Calu3 (cell line): ENCODE data around the gene CPLX1. TPM values are rescaled to one million over a fixed set of nuclear protein-coding genes. Genes with fewer than 3 reads are reported as not detected.
"Not testable (repeated sequence)": the region's sequence is repeated elsewhere in the genome, so short reads cannot be mapped to it uniquely, and the experiment has no call there.

Experiments used
- BruUV-seq: library from RNA; stranded (reverse); fragments of 400-500 nt; replicated peaks from 2 replicates; lab custom pipeline; 2021; lab: Mats Ljungman, UMichigan
- CTCF ChIA-PET: fragments of 300-600 bp; sonication (Branson Sonifier 250); formaldehyde crosslinking; loops from one replicate; lab custom pipeline; 2022; ENCODE audit warnings: antibody characterized with exemption; lab: Charles Lee
- DNase-seq: peaks from one replicate; pipeline ENCODE4 v3.0.0; 2022
- H3K27ac Mint-ChIP-seq: one replicate; pipeline ENCODE4 v1.8.0; 2022; ENCODE audit warnings: mixed read lengths; ENCODE audit not compliant: unreplicated experiment
- H3K27me3 Mint-ChIP-seq: one replicate; pipeline ENCODE4 v1.8.0; 2022; ENCODE audit warnings: mixed read lengths; ENCODE audit not compliant: unreplicated experiment
- H3K36me3 Mint-ChIP-seq: one replicate; pipeline ENCODE4 v1.8.0; 2022; ENCODE audit warnings: mild to moderate bottlenecking, moderate library complexity, mixed read lengths; ENCODE audit not compliant: insufficient read depth, unreplicated experiment
- H3K4me1 Mint-ChIP-seq: one replicate; pipeline ENCODE4 v1.8.0; 2022; ENCODE audit warnings: mild to moderate bottlenecking, low read depth, mixed read lengths; ENCODE audit not compliant: unreplicated experiment
- H3K4me3 Mint-ChIP-seq: one replicate; pipeline ENCODE4 v1.8.0; 2022; ENCODE audit warnings: mild to moderate bottlenecking, low read depth, moderate library complexity, mixed read lengths; ENCODE audit not compliant: unreplicated experiment
- H3K9me3 Mint-ChIP-seq: one replicate; pipeline ENCODE4 v1.8.0; 2022; ENCODE audit warnings: low read depth, mixed read lengths; ENCODE audit not compliant: unreplicated experiment
- intact Hi-C: fragments of 100-400 bp; cut with micrococcal nuclease; formaldehyde crosslinking; loops from one replicate; pipeline ENCODE4 v1.10.0; 2022; ENCODE audit not compliant: unreplicated experiment
- total RNA-seq: library from RNA; stranded (reverse); gene quantifications from 2 replicates; pipeline ENCODE4 v1.2.3, GENCODE V29; 2022
- TF ChIP-seq, protein P1 (sequence below): fragments of 200-600 bp; IDR thresholded peaks from one replicate; pipeline ENCODE4 v1.8.0; 2022; ENCODE audit warnings: antibody characterized with exemption; ENCODE audit not compliant: unreplicated experiment

Gene CPLX1
- total RNA-seq, 1 experiment from 2014 or later = 0.42 TPM

DNA sequence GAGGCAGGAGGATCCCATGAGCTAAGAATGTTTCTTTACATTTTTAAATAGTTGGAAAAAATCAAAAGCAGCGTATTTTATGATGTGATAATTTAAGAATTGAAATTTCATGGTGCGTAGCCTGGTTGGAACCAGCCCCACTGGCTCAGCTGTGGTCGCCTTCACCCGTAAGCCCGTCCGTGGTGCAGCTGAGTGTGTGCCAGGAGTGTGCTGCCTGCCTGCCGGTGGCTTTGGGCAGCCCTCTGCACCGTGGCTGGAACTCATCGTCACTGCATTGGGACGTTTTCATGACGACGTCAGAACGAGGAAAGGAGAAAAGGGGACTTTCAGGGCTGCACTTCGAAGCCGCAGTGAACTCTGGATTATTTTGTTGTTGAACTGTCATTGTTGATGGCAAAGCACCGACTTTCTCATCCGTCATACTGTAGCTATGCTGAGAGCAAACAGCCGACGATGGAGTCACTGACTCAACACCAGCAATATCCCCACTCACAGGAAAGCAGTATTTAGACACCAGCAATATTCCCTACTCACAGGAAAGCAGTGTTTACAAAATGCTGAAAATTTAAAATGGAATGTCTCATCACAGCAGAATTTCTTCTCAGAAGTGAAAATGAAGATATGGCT is 85.2 kb downstream of the CPLX1 start:
- Mint-ChIP-seq H3K36me3 (peaks cover 24% of the 10 kb centered on the region), H3K9me3 (no peaks in the 10 kb centered on the region), H3K27ac (no peak overlapping the region), H3K4me1 (no peaks in the 10 kb centered on the region), H3K27me3 (no peaks in the 10 kb centered on the region), H3K4me3 (no peak overlapping the region)
- TF ChIP-seq, protein P1, sequence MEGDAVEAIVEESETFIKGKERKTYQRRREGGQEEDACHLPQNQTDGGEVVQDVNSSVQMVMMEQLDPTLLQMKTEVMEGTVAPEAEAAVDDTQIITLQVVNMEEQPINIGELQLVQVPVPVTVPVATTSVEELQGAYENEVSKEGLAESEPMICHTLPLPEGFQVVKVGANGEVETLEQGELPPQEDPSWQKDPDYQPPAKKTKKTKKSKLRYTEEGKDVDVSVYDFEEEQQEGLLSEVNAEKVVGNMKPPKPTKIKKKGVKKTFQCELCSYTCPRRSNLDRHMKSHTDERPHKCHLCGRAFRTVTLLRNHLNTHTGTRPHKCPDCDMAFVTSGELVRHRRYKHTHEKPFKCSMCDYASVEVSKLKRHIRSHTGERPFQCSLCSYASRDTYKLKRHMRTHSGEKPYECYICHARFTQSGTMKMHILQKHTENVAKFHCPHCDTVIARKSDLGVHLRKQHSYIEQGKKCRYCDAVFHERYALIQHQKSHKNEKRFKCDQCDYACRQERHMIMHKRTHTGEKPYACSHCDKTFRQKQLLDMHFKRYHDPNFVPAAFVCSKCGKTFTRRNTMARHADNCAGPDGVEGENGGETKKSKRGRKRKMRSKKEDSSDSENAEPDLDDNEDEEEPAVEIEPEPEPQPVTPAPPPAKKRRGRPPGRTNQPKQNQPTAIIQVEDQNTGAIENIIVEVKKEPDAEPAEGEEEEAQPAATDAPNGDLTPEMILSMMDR = no peak
- DNase-seq = no peak
- intact Hi-C loops = no loop called here
- CTCF ChIA-PET = no interaction called here
- no TSS peak for BruUV-seq

DNA sequence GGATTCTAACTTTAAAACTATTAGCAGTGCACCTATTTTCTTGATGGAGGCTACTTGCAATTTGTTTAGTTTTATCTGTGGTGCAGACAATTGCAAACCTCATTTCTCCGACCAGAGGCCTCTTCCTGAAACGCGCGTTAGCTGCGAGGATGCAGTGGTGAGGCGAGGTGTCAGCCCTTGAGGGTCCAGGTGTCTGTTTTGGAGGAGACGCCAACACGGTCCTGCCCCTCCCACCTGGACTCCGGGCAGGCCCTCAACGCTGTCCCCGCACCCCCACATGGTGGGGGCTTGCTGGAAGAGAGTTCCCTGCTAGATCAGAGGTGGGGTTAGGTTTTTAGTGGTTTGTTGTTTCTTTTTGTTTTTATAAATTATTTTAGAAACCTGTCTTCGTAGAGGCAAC is 85.9 kb downstream of the CPLX1 start:
- DNase-seq = no peak
- Mint-ChIP-seq H3K4me3 (no peak overlapping the region), H3K4me1 (no peaks in the 10 kb centered on the region), H3K9me3 (no peaks in the 10 kb centered on the region), H3K27me3 (no peaks in the 10 kb centered on the region), H3K27ac (no peak overlapping the region), H3K36me3 (peaks cover 24% of the 10 kb centered on the region)
- intact Hi-C loops = no loop called here
- TF ChIP-seq, protein P1 = no peak
- no TSS peak for BruUV-seq
- CTCF ChIA-PET = no interaction called here

DNA sequence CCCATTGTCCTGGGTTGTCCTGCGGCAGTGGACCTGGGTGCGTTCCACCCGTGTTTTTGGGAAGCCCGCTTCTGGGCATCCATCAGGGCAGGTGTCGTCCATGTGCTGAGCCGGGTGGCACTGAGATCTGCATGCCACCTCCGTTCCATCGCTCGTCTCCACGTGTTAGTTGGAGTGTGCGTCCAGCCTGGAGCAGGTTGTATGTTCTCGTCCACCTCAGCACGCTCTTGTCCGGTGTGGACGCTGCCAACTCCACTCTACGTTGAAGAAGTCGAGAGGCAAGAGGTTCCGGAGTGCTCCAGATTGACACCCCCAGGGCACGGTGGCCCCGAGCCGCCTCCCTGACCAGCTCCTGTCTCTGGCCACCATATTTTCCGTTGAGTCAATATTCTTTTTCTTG is 86.4 kb downstream of the CPLX1 start:
- DNase-seq = no peak
- CTCF ChIA-PET = no interaction called here
- Mint-ChIP-seq H3K9me3 (no peaks in the 10 kb centered on the region), H3K4me1 (no peaks in the 10 kb centered on the region), H3K36me3 (peaks cover 23% of the 10 kb centered on the region), H3K4me3 (no peak overlapping the region), H3K27ac (no peak overlapping the region), H3K27me3 (no peaks in the 10 kb centered on the region)
- no TSS peak for BruUV-seq
- intact Hi-C loops = no loop called here
- TF ChIP-seq, protein P1 = no peak

DNA sequence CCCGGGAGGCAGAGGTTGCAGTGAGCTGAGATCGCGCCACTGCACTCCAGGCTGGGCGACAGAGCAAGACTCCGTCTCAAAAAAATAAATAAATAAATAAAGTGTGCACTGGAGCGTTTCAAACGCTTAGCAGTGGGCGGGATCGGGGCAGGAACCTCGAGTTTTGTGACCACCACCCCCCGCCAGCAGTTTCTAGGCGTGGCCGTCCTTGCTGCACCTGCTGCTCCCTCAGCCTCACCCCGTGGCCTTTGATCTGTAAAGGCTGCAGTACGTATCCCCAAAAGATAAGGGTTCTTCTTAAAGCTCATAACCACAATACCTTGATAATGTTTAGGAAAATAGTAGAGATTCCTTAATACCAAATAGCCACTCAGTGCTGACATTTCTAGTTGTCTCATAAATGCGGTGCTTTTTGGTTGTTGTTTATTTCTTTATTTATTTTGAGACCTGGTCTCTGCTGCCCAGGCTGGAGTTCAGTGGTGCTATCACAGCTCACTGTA is 87.1 kb downstream of the CPLX1 start:
- Mint-ChIP-seq H3K36me3 (peaks cover 18% of the 10 kb centered on the region), H3K27ac (no peak overlapping the region), H3K27me3 (no peaks in the 10 kb centered on the region), H3K4me3 (no peak overlapping the region), H3K9me3 (no peaks in the 10 kb centered on the region), H3K4me1 (no peaks in the 10 kb centered on the region)
- TF ChIP-seq, protein P1 = no peak
- CTCF ChIA-PET = no interaction called here
- no TSS peak for BruUV-seq
- DNase-seq = no peak
- intact Hi-C loops = no loop called here

DNA sequence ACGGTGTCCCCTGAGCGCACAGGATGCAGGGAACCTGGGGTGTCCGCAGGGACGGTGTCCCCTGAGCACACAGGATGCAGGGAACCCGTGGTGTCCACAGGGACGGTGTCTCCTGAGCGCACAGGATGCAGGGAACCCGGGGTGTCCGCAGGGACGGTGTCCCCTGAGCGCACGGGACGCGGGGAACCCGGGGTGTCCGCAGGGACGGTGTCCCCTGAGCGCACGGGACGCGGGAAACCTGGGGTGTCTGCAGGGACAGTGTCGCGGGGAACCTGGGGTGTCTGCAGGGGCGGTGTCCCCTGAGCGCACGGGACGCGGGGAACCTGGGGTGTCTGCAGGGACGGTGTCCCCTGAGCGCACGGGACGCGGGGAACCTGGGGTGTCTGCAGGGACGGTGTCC is 89.4 kb downstream of the CPLX1 start:
- intact Hi-C loops, CTCF ChIA-PET, H3K4me3 Mint-ChIP-seq, H3K9me3 Mint-ChIP-seq, H3K27ac Mint-ChIP-seq, H3K27me3 Mint-ChIP-seq, H3K36me3 Mint-ChIP-seq, H3K4me1 Mint-ChIP-seq, BruUV-seq, DNase-seq: not testable (repeated sequence)
